ENCODE data around the gene GRN. TPM values are rescaled to one million over a fixed set of nuclear protein-coding genes. Genes with fewer than 3 reads are reported as not detected.

GRN gene
- total and polyA plus RNA-seq, 9 of the 15 experiments (the other 6 are each of a cell fraction or from before 2014, with no cell fraction given): 5.4 to 75.3 (median 20.7) TPM

DNA sequence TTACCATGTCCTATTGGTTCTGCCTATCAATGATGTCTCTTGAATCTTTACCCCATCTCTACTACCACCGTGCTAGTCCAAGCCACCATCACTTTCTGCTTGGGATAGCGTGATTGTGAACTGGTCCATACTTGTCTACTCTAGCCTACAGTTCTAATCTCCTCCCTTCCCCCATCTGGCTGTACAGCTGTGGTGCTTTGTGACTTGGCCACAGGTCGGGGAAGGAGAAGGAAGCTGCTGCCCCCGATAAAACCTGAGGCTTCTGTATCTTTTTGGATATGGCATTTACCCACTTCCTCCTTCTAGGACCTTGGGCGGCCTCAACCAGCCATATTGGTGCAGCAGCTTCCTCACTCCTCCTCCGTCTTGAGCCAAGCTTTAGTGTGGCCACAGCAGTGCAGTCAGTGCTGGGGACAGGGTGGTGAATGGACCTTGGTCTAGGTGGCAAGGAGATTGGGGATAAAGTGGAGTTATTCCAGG is 44.7 kb downstream of the GRN start (continued):
- TF ChIP-seq, protein P1, sequence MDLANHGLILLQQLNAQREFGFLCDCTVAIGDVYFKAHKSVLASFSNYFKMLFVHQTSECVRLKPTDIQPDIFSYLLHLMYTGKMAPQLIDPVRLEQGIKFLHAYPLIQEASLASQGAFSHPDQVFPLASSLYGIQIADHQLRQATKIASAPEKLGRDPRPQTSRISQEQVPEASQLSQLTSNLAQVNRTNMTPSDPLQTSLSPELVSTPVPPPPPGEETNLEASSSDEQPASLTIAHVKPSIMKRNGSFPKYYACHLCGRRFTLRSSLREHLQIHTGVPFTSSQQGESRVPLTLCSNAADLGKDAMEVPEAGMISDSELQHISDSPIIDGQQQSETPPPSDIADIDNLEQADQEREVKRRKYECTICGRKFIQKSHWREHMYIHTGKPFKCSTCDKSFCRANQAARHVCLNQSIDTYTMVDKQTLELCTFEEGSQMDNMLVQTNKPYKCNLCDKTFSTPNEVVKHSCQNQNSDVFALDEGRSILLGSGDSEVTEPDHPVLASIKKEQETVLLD (IDR thresholded peaks at IDR 0.05): peak; percentile 59; the same call in 1 of the 2 replicates
- TF ChIP-seq, protein P2, sequence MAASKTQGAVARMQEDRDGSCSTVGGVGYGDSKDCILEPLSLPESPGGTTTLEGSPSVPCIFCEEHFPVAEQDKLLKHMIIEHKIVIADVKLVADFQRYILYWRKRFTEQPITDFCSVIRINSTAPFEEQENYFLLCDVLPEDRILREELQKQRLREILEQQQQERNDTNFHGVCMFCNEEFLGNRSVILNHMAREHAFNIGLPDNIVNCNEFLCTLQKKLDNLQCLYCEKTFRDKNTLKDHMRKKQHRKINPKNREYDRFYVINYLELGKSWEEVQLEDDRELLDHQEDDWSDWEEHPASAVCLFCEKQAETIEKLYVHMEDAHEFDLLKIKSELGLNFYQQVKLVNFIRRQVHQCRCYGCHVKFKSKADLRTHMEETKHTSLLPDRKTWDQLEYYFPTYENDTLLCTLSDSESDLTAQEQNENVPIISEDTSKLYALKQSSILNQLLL (CRISPR knock-in tag; IDR thresholded peaks at IDR 0.05; ENCODE audit: borderline replicate concordance): no peak
- TF ChIP-seq, protein P3, sequence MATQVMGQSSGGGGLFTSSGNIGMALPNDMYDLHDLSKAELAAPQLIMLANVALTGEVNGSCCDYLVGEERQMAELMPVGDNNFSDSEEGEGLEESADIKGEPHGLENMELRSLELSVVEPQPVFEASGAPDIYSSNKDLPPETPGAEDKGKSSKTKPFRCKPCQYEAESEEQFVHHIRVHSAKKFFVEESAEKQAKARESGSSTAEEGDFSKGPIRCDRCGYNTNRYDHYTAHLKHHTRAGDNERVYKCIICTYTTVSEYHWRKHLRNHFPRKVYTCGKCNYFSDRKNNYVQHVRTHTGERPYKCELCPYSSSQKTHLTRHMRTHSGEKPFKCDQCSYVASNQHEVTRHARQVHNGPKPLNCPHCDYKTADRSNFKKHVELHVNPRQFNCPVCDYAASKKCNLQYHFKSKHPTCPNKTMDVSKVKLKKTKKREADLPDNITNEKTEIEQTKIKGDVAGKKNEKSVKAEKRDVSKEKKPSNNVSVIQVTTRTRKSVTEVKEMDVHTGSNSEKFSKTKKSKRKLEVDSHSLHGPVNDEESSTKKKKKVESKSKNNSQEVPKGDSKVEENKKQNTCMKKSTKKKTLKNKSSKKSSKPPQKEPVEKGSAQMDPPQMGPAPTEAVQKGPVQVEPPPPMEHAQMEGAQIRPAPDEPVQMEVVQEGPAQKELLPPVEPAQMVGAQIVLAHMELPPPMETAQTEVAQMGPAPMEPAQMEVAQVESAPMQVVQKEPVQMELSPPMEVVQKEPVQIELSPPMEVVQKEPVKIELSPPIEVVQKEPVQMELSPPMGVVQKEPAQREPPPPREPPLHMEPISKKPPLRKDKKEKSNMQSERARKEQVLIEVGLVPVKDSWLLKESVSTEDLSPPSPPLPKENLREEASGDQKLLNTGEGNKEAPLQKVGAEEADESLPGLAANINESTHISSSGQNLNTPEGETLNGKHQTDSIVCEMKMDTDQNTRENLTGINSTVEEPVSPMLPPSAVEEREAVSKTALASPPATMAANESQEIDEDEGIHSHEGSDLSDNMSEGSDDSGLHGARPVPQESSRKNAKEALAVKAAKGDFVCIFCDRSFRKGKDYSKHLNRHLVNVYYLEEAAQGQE (IDR thresholded peaks at IDR 0.05; ENCODE audit: borderline replicate concordance): peak; percentile 96
- TF ChIP-seq, protein P3 (CRISPR knock-in tag; IDR thresholded peaks at IDR 0.05; ENCODE audit: low read depth): no peak
- TF ChIP-seq KDM5B (IDR thresholded peaks at IDR 0.05; ENCODE audit: insufficient replicate concordance, low read depth, low read length) (no peak), ZNF717 (CRISPR knock-in tag; IDR thresholded peaks at IDR 0.05) (no peak), SAP30 (IDR thresholded peaks at IDR 0.05; ENCODE audit: borderline replicate concordance, insufficient read depth, low read depth, low read length, poor library complexity, severe bottlenecking) (no peak), ZNF696 (CRISPR knock-in tag; conservative IDR thresholded peaks at IDR 0.05) (no peak)
- TF ChIP-seq, protein P4, sequence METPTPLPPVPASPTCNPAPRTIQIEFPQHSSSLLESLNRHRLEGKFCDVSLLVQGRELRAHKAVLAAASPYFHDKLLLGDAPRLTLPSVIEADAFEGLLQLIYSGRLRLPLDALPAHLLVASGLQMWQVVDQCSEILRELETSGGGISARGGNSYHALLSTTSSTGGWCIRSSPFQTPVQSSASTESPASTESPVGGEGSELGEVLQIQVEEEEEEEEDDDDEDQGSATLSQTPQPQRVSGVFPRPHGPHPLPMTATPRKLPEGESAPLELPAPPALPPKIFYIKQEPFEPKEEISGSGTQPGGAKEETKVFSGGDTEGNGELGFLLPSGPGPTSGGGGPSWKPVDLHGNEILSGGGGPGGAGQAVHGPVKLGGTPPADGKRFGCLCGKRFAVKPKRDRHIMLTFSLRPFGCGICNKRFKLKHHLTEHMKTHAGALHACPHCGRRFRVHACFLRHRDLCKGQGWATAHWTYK (CRISPR knock-in tag; IDR thresholded peaks at IDR 0.05): no peak
- TF ChIP-seq, protein P5, sequence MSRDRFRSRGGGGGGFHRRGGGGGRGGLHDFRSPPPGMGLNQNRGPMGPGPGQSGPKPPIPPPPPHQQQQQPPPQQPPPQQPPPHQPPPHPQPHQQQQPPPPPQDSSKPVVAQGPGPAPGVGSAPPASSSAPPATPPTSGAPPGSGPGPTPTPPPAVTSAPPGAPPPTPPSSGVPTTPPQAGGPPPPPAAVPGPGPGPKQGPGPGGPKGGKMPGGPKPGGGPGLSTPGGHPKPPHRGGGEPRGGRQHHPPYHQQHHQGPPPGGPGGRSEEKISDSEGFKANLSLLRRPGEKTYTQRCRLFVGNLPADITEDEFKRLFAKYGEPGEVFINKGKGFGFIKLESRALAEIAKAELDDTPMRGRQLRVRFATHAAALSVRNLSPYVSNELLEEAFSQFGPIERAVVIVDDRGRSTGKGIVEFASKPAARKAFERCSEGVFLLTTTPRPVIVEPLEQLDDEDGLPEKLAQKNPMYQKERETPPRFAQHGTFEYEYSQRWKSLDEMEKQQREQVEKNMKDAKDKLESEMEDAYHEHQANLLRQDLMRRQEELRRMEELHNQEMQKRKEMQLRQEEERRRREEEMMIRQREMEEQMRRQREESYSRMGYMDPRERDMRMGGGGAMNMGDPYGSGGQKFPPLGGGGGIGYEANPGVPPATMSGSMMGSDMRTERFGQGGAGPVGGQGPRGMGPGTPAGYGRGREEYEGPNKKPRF (IDR thresholded peaks at IDR 0.05; ENCODE audit: low read depth, low read length): no peak

Data from K562 (cell line).